GM21619 (cell line): ENCODE results near the gene KCNAB3.

Source experiments
- ATAC-seq: cut with Tn5 transposase; IDR thresholded peaks from one replicate; pipeline ENCODE4 v1.9.1; 2021; ENCODE audit not compliant: unreplicated experiment

Gene KCNAB3

GRCh38 chr17:7903154-7904103, 26.2 kb downstream of the KCNAB3 start:
- no peak for ATAC-seq

- ATAC-seq: no peak
These were observed 31.9 kb downstream of the KCNAB3 start for GRCh38 chr17:7897773-7898172.

GRCh38 chr17:7897090-7897489, 32.6 kb downstream of the KCNAB3 start:
- ATAC-seq: no peak

- no peak for ATAC-seq
These were observed 34.8 kb downstream of the KCNAB3 start for GRCh38 chr17:7894866-7895265.

- ATAC-seq: no peak
These were observed 35.4 kb downstream of the KCNAB3 start for GRCh38 chr17:7894226-7894625.

GRCh38 chr17:7893187-7893880, 36.3 kb downstream of the KCNAB3 start:
- no peak for ATAC-seq

GRCh38 chr17:7889166-7889955, 40.3 kb downstream of the KCNAB3 start:
- ATAC-seq: no peak

GRCh38 chr17:7888184-7888920, 41.3 kb downstream of the KCNAB3 start, which contains the start of gene CHD3:
CHD3 (plus strand) TSS chr17:7888789; CDS start chr17:7889001, 212 bp downstream.
- no peak for ATAC-seq

- no peak for ATAC-seq
These were observed 42.0 kb downstream of the KCNAB3 start for GRCh38 chr17:7887482-7888183.

- ATAC-seq: no peak
These were observed 42.6 kb downstream of the KCNAB3 start for GRCh38 chr17:7887038-7887481.

GRCh38 chr17:7886227-7887037, 43.2 kb downstream of the KCNAB3 start:
- no peak for ATAC-seq

GRCh38 chr17:7885367-7886226, 44.1 kb downstream of the KCNAB3 start:
- ATAC-seq: peak; percentile 38

- no peak for ATAC-seq
These were observed 44.9 kb downstream of the KCNAB3 start for GRCh38 chr17:7884581-7885366.

- ATAC-seq: no peak
These were observed 45.8 kb downstream of the KCNAB3 start for GRCh38 chr17:7883781-7884386.

GRCh38 chr17:7882629-7883028, 47.0 kb downstream of the KCNAB3 start:
- no peak for ATAC-seq

- no peak for ATAC-seq
These were observed 47.6 kb downstream of the KCNAB3 start for GRCh38 chr17:7882068-7882467.
